Nephron (organoid): ENCODE results near the gene CD93.

ENCODE experiments used
- H3K27ac Mint-ChIP-seq, 3 experiments: 2 replicates each; pipeline ENCODE4 v1.8.0; 2020; ENCODE audit warnings: mixed read lengths in 3 of 3, mild to moderate bottlenecking in 2 of 3, moderate library complexity in 1 of 3
- H3K27me3 Mint-ChIP-seq: 2 replicates; pipeline ENCODE4 v1.8.0; 2021; ENCODE audit warnings: low read depth, mild to moderate bottlenecking, moderate library complexity, mixed read lengths
- H3K36me3 Mint-ChIP-seq: 2 replicates; pipeline ENCODE4 v1.8.0; 2020; ENCODE audit warnings: low read depth, mixed read lengths
- H3K4me1 Mint-ChIP-seq: 2 replicates; pipeline ENCODE4 v1.8.0; 2020; ENCODE audit warnings: mixed read lengths
- H3K4me3 Mint-ChIP-seq, 3 experiments: 2 replicates each; pipeline ENCODE4 v1.8.0; 2020; ENCODE audit warnings: mild to moderate bottlenecking in 3 of 3, mixed read lengths in 3 of 3, moderate library complexity in 2 of 3
- H3K9me3 Mint-ChIP-seq: 2 replicates; pipeline ENCODE4 v1.8.0; 2020; ENCODE audit warnings: mixed read lengths
- TF ChIP-seq, protein P1 (sequence below), 3 experiments: fragments of 200-600 bp; sonication (generic); IDR thresholded peaks; one replicate each; pipeline ENCODE4 v1.5.0; 2021; ENCODE audit warnings: antibody characterized with exemption in 3 of 3; ENCODE audit not compliant: unreplicated experiment in 3 of 3

The CD93 gene

DNA sequence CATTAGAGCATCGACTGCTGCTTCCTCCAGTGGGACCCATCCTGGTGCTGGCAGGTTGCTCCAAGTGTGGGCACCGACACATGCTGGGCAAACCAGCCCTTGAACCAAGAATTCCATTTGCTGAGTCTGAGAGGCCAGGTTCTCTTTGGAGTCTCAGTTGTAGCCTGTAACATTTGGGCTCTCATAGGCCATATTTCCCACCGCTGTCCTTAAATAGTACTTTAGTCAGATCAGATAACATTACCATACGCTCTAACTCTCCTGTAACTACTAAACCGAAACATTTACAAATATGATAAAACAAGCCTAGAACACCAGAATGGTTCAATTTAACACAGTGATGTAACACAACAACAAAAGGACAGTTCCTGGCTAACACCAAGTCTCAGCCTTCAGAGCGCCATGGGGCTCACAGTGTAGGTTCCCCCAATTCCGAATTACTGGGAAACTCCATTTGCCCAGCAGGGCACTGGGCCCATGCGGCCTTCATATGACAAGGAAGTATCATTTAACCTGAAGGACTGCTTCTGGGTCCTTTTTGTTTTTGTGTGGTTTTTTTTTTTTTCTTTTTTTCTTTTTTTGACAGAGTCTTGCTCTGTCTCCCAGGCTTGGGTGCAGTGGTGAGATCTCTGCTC lies 28.4 kb upstream of the CD93 start:
- Mint-ChIP-seq H3K9me3 (no peaks in the 10 kb centered on the region), H3K36me3 (no peaks in the 10 kb centered on the region), H3K4me3 (no peak overlapping the region), H3K27me3 (peaks cover 25% of the 10 kb centered on the region), H3K27ac (no peak overlapping the region), H3K4me1 (peaks cover 10% of the 10 kb centered on the region)
- TF ChIP-seq, protein P1, sequence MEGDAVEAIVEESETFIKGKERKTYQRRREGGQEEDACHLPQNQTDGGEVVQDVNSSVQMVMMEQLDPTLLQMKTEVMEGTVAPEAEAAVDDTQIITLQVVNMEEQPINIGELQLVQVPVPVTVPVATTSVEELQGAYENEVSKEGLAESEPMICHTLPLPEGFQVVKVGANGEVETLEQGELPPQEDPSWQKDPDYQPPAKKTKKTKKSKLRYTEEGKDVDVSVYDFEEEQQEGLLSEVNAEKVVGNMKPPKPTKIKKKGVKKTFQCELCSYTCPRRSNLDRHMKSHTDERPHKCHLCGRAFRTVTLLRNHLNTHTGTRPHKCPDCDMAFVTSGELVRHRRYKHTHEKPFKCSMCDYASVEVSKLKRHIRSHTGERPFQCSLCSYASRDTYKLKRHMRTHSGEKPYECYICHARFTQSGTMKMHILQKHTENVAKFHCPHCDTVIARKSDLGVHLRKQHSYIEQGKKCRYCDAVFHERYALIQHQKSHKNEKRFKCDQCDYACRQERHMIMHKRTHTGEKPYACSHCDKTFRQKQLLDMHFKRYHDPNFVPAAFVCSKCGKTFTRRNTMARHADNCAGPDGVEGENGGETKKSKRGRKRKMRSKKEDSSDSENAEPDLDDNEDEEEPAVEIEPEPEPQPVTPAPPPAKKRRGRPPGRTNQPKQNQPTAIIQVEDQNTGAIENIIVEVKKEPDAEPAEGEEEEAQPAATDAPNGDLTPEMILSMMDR (IDR thresholded peaks at IDR 0.05; ENCODE audit: unreplicated experiment in 3 of 3), result no peak

DNA sequence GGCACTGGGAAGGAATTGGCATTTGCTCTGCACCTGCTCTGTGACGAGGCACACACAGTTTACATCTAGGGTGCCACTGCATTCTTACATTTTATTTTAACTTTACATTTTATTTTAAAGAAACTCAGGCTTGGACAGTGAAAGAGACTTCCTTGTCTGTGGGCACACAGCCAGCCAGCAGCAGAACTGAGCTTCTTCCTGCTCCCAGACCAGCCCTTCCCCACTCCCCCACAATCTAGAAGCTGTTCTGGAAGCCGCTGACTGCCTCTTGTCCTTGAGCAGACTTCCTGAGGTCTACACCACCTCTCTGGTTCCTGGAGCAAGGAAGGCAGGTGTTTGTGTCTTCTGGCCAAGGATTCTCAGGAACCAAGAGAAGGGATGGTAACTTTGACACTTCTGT lies 27.9 kb upstream of the CD93 start:
- Mint-ChIP-seq H3K27ac (no peak overlapping the region), H3K36me3 (no peaks in the 10 kb centered on the region), H3K4me1 (peaks cover 10% of the 10 kb centered on the region), H3K27me3 (peaks cover 29% of the 10 kb centered on the region), H3K4me3 (no peak overlapping the region), H3K9me3 (no peaks in the 10 kb centered on the region)
- TF ChIP-seq, protein P1 (IDR thresholded peaks at IDR 0.05; ENCODE audit: unreplicated experiment in 3 of 3), result no peak

DNA sequence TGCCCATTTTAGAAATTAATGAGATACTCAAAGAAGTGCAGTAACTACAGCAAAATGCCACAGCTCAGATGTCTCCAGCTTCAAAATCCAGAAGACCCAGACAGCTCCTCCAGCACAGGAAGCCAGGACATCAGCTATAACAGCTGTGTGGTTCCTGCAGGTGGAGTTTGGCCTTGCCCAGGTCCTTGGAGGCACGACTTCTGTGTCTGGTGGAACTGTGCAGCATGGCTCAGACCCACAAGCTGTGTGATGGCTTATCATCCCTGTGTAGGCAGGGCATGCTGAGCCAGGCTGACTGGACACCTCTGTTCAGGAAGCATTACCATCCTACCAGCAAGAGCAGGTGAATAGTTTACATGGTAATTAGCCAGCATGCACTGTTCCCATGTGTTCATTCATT lies 26.5 kb upstream of the CD93 start:
- no peak overlapping the region for H3K27ac Mint-ChIP-seq
- no peak overlapping the region for H3K4me3 Mint-ChIP-seq
- no peaks in the 10 kb centered on the region for H3K9me3 Mint-ChIP-seq
- H3K36me3 Mint-ChIP-seq, result no peaks in the 10 kb centered on the region
- H3K27me3 Mint-ChIP-seq, result peaks cover 16% of the 10 kb centered on the region
- TF ChIP-seq, protein P1 (IDR thresholded peaks at IDR 0.05; ENCODE audit: unreplicated experiment in 3 of 3), result no peak
- peaks cover 10% of the 10 kb centered on the region for H3K4me1 Mint-ChIP-seq

DNA sequence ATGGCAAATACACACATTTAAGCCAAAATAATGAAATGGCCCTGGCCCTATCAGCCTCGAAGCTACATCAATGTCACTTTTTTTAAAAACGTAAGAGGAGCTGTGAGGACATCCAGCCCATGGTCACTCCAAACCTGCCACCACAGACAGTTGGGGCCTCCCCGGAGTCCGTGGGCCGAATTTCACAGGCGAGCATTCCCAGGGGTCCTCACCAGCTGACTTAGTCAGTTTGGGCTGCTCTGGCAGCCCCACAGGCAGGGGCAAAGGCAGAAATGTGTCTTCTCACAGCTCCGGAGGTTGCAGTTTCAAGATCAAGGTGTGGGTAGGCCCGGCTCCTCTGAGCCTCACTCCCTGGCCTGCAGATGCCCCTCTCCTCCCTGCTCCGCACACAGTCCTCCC lies 25.8 kb upstream of the CD93 start:
- Mint-ChIP-seq H3K36me3 (no peaks in the 10 kb centered on the region), H3K9me3 (no peaks in the 10 kb centered on the region), H3K4me3 (no peak overlapping the region), H3K27me3 (peaks cover 16% of the 10 kb centered on the region), H3K4me1 (peaks cover 10% of the 10 kb centered on the region), H3K27ac (no peak overlapping the region)
- TF ChIP-seq, protein P1 (IDR thresholded peaks at IDR 0.05; ENCODE audit: unreplicated experiment in 3 of 3), result no peak

DNA sequence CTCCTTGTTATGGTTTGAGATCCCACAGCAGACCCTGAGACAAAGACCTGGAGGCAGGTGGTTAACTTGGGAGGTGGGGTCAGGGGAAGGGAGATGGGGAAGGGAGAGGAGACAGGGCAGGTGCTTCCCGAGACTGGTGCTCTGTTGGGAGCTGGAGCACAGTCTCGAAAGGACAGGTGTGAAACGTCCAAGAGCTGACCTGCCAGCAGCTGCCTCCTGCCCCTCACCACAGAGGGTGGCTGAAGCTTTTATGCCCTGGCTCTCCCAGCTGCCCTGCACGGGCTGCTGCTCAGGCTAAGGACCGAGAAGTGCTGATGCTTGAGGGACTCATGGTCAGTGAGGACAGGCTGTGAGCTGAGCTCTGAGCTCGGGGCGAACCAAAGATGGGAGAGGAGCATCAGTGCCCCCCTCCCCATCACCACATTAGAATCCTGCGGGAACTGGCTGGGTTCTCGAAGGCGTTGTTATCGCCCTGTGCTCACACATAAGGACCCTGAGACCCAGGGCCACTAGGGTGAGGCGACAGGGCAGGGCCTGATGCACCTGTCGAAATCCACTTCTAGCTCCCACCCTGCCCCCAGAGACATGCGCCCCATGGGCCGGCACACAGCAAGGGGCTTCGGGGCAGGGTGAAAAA lies 25.3 kb upstream of the CD93 start:
- no peaks in the 10 kb centered on the region for H3K9me3 Mint-ChIP-seq
- H3K27me3 Mint-ChIP-seq, result peaks cover 16% of the 10 kb centered on the region
- TF ChIP-seq, protein P1 (IDR thresholded peaks at IDR 0.05; ENCODE audit: unreplicated experiment in 3 of 3), result no peak
- H3K4me1 Mint-ChIP-seq, result peaks cover 10% of the 10 kb centered on the region
- H3K36me3 Mint-ChIP-seq, result no peaks in the 10 kb centered on the region
- no peak overlapping the region for H3K27ac Mint-ChIP-seq
- H3K4me3 Mint-ChIP-seq, result no peak overlapping the region

DNA sequence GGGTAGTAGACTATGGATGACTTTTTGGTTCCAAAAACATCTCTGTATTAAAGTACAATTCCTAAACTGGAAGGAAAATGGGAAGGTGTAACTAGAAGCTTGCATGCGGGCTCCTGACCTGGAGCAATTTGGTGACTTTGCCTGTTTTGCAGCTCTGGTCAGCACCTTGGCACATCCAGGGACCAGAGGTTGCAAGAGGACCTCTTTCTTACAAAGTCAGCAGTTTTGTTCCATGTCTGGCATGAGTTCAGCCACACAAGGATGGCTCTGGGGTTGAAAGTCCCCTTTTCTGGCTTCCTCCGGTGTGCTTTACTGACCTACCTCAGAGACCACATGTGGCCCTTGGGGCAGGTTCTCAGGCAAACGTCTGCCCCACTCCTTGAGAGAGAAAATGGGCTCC lies 22.7 kb upstream of the CD93 start:
- Mint-ChIP-seq H3K27me3 (peaks cover 22% of the 10 kb centered on the region), H3K4me3 (no peak overlapping the region), H3K4me1 (peaks cover under 1% of the 10 kb centered on the region), H3K9me3 (no peaks in the 10 kb centered on the region), H3K36me3 (no peaks in the 10 kb centered on the region), H3K27ac (no peak overlapping the region)
- TF ChIP-seq, protein P1 (IDR thresholded peaks at IDR 0.05; ENCODE audit: unreplicated experiment in 3 of 3), result no peak
